Endodermal cell (in vitro differentiated cells): ENCODE data around the gene EFNA2. TPM values are rescaled to one million over a fixed set of nuclear protein-coding genes. Genes with fewer than 3 reads are reported as not detected.
A peak's percentile ranks its signal among the peaks of the same experiment; 100 is the strongest.

Source experiments
- DNase-seq: peaks from one replicate; pipeline ENCODE4 v3.0.0-alpha.2; 2017
- H3K27ac ChIP-seq: 2 replicates; pipeline ENCODE4 v1.5.1; 2013; ENCODE audit warnings: mild to moderate bottlenecking, low read depth, low read length, moderate library complexity
- H3K27me3 ChIP-seq: 2 replicates; pipeline ENCODE4 v1.6.1; 2013; ENCODE audit warnings: mild to moderate bottlenecking, low read length, moderate library complexity; ENCODE audit not compliant: insufficient read depth, control insufficient read depth, poor library complexity, severe bottlenecking
- H3K36me3 ChIP-seq: 2 replicates; pipeline ENCODE4 v1.7.0; 2013; ENCODE audit warnings: mild to moderate bottlenecking, low read length, moderate library complexity; ENCODE audit not compliant: control insufficient read depth, insufficient read depth
- H3K4me1 ChIP-seq: one replicate; pipeline ENCODE4 v1.7.0; 2013; ENCODE audit warnings: low read length; ENCODE audit not compliant: control insufficient read depth, insufficient read depth
- H3K4me3 ChIP-seq: 2 replicates; pipeline ENCODE4 v1.5.1; 2013; ENCODE audit warnings: mild to moderate bottlenecking, low read length, moderate library complexity
- H3K9ac ChIP-seq: 2 replicates; pipeline ENCODE4 v1.6.1; 2013; ENCODE audit warnings: mild to moderate bottlenecking, low read length, moderate library complexity; ENCODE audit not compliant: poor library complexity, severe bottlenecking; ENCODE audit errors: extremely low read depth
- H3K9me3 ChIP-seq: 2 replicates; pipeline ENCODE4 v1.6.1; 2013; ENCODE audit warnings: mild to moderate bottlenecking, low read length, moderate library complexity; ENCODE audit not compliant: control insufficient read depth
- H3K27ac Mint-ChIP-seq: 2 replicates; pipeline ENCODE4 v1.8.0; 2020; ENCODE audit warnings: mixed read lengths
- H3K27me3 Mint-ChIP-seq: 2 replicates; pipeline ENCODE4 v1.8.0; 2021; ENCODE audit warnings: mild to moderate bottlenecking, mixed read lengths; ENCODE audit not compliant: insufficient read depth
- H3K36me3 Mint-ChIP-seq: 2 replicates; pipeline ENCODE4 v1.8.0; 2020; ENCODE audit warnings: low read depth, mixed read lengths
- H3K4me1 Mint-ChIP-seq: 2 replicates; pipeline ENCODE4 v1.8.0; 2020; ENCODE audit warnings: mixed read lengths
- H3K4me3 Mint-ChIP-seq: 2 replicates; pipeline ENCODE4 v1.8.0; 2020; ENCODE audit warnings: mild to moderate bottlenecking, moderate library complexity, mixed read lengths
- H3K9me3 Mint-ChIP-seq: 2 replicates; pipeline ENCODE4 v1.8.0; 2020; ENCODE audit warnings: mild to moderate bottlenecking, mixed read lengths
- CTCF ChIP-seq: fragments of 200-600 bp; sonication (generic); conservative IDR thresholded peaks from 2 replicates; pipeline ENCODE4 v1.5.0; 2021; ENCODE audit warnings: antibody characterized with exemption, mild to moderate bottlenecking
- WGBS, 2 experiments: methylation state at CpG; one replicate each; pipeline versions ENCODE4 v1.1.5 to v1.1.7; 2013; ENCODE audit warnings: missing lambda C conversion rate in 2 of 2, mixed read lengths in 1 of 2; ENCODE audit not compliant: insufficient coverage in 1 of 2, insufficient read length in 1 of 2; 5-methylcytosine and 5-hydroxymethylcytosine counted together
- total RNA-seq, 2 donors: library from RNA; stranded (reverse); fragmentation: NEBNext Ultra II Directional in 1 of 2; extraction: Animal tissue kit (Norgen Biotek cat#: 25700) in 1 of 2; gene quantifications; 2 replicates in 1 of 2; 3 replicates in 1 of 2; pipeline ENCODE4 v1.2.1, GENCODE V29; 2021

Gene EFNA2
- total RNA-seq, 2 donors from 2014 or later, result 28.6 to 30.7 TPM

- Histone ChIP-seq H3K4me3 (no peak overlapping the region), H3K36me3 (no peaks in the 10 kb centered on the region), H3K27me3 (peaks cover 15% of the 10 kb centered on the region), H3K4me1 (no peaks in the 10 kb centered on the region), H3K9me3 (no peaks in the 10 kb centered on the region), H3K27ac (no peak overlapping the region), H3K9ac (no peak overlapping the region)
- Mint-ChIP-seq H3K4me3 (no peak overlapping the region), H3K4me1 (no peaks in the 10 kb centered on the region), H3K9me3 (no peaks in the 10 kb centered on the region), H3K36me3 (no peaks in the 10 kb centered on the region), H3K27me3 (peaks cover 18% of the 10 kb centered on the region), H3K27ac (no peak overlapping the region)
- peak; percentile 78 for DNase-seq
- TF ChIP-seq CTCF, result no peak
- 83 to 90% methylated on average over 19 to 61 of the region's 61 CpGs for WGBS, 2 experiments
Measured at GRCh38 chr19:1312767-1313694, 27.4 kb downstream of the EFNA2 start.

- H3K9ac ChIP-seq, result no peak overlapping the region
- H3K9me3 Mint-ChIP-seq, result no peaks in the 10 kb centered on the region
- peaks cover 18% of the 10 kb centered on the region for H3K27me3 Mint-ChIP-seq
- H3K27me3 ChIP-seq, result peaks cover 15% of the 10 kb centered on the region
- TF ChIP-seq CTCF, result no peak
- no peak overlapping the region for H3K27ac Mint-ChIP-seq
- H3K4me3 Mint-ChIP-seq, result no peak overlapping the region
- WGBS, 2 experiments, result 78 to 88% methylated on average over 19 to 32 of the region's 32 CpGs
- DNase-seq, result no peak
- H3K4me1 ChIP-seq, result no peaks in the 10 kb centered on the region
- no peak overlapping the region for H3K27ac ChIP-seq
- no peak overlapping the region for H3K4me3 ChIP-seq
- H3K36me3 ChIP-seq, result no peaks in the 10 kb centered on the region
- H3K9me3 ChIP-seq, result no peaks in the 10 kb centered on the region
- no peaks in the 10 kb centered on the region for H3K4me1 Mint-ChIP-seq
- H3K36me3 Mint-ChIP-seq, result no peaks in the 10 kb centered on the region
Measured at GRCh38 chr19:1313695-1314613, 28.3 kb downstream of the EFNA2 start.

GRCh38 chr19:1315470-1316166 is 29.9 kb downstream of the EFNA2 start:
- no peak overlapping the region for H3K27ac Mint-ChIP-seq
- peak; percentile 85 for TF ChIP-seq CTCF
- H3K36me3 Mint-ChIP-seq, result no peaks in the 10 kb centered on the region
- Histone ChIP-seq H3K4me3 (no peak overlapping the region), H3K4me1 (no peaks in the 10 kb centered on the region), H3K27me3 (peaks cover 15% of the 10 kb centered on the region), H3K9ac (no peak overlapping the region), H3K9me3 (no peaks in the 10 kb centered on the region), H3K36me3 (no peaks in the 10 kb centered on the region), H3K27ac (no peak overlapping the region)
- WGBS, 2 experiments, result 21% methylated on average over 24 to 58 of the region's 58 CpGs
- H3K9me3 Mint-ChIP-seq, result no peaks in the 10 kb centered on the region
- H3K4me3 Mint-ChIP-seq, result peak overlapping the region; percentile 13
- peaks cover 18% of the 10 kb centered on the region for H3K27me3 Mint-ChIP-seq
- DNase-seq, result peak; percentile 86
- H3K4me1 Mint-ChIP-seq, result no peaks in the 10 kb centered on the region
